Measurements from ENCODE around the gene PTPRK. TPM values are rescaled to one million over a fixed set of nuclear protein-coding genes. Genes with fewer than 3 reads are reported as not detected.
A peak's percentile ranks its signal among the peaks of the same experiment; 100 is the strongest.

Gene PTPRK
- total RNA-seq, 2 experiments from 2014 or later: 0.50 to 0.53 TPM

DNA sequence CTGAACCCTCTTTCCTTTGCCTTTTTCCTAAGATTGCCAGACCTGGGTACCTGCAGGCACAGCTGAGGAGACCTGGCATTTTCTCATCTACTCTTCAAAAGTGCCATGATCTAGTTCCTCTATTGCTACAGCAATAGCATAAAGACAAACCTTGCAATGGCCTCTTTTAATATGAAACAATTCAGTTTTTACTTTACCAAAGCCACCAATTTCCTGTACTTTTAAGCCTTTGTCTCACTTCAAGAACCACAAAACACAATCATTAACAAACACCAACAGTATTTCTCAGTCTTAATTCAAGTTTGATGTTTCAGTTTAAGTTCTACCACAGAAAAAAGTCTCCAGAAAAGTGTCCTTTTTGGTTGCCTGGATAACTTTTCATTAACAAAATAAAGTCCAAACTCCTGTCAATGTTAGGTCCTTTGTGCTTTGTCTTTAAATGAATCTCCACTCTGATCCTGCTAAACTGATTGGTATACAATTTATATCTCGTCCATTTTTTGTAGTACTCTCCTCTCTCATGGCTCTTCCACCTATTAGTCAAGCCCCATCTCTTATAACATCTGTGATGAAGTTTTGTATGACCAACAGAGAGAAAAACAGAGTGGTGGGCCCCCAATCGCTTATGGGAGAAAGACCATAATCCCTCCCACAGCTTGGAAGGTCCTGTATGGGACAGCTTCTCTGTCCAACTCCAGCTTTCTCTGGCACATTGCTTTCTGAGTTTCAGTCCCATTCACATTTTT is 569.1 kb downstream of the PTPRK start:
- no peak for DNase-seq
- CTCF ChIA-PET: interaction anchor here (1.2 to 2.2 kb wide), 4 partner anchors 12 to 98 kb away, joined by 3 to 8 read pairs (median 4); no protein-coding TSS in a partner anchor
- Mint-ChIP-seq H3K27ac (peak overlapping the region; percentile 94), H3K4me3 (peak overlapping the region; percentile 17), H3K36me3 (ENCODE audit: low read depth) (peaks cover 34% of the 10 kb centered on the region), H3K9me3 (peaks cover 22% of the 10 kb centered on the region), H3K4me1 (peaks cover 56% of the 10 kb centered on the region), H3K27me3 (no peaks in the 10 kb centered on the region)
- POLR2A ChIA-PET: interaction anchor here (0.9 to 5.0 kb wide), 16 partner anchors 9 to 96 kb away, joined by 3 to 44 read pairs (median 6); partner anchors contain the start of gene THEMIS

- no peaks in the 10 kb centered on the region for H3K27me3 Mint-ChIP-seq
- peak overlapping the region; percentile 94 for H3K27ac Mint-ChIP-seq
- peaks cover 56% of the 10 kb centered on the region for H3K4me1 Mint-ChIP-seq
- peaks cover 39% of the 10 kb centered on the region for H3K36me3 Mint-ChIP-seq (ENCODE audit: low read depth)
- H3K9me3 Mint-ChIP-seq: peaks cover 24% of the 10 kb centered on the region
- ChIA-PET POLR2A (interaction anchor here (0.9 to 5.0 kb wide), 14 partner anchors 9 to 95 kb away, joined by 3 to 44 read pairs (median 9); partner anchors contain the start of gene THEMIS), CTCF (interaction anchor here (1.1 to 2.2 kb wide), 8 partner anchors 12 to 97 kb away, joined by 3 to 8 read pairs (median 4); partner anchors contain the start of gene THEMIS)
- no peak for DNase-seq
- peak overlapping the region; percentile 17 for H3K4me3 Mint-ChIP-seq
Observed at GRCh38 chr6:127950566-127951145, 569.7 kb downstream of the PTPRK start.

- POLR2A ChIA-PET: interaction anchor here (0.6 to 5.0 kb wide), 10 partner anchors 7 to 55 kb away, joined by 3 to 44 read pairs (median 12); partner anchors contain the start of gene THEMIS
- CTCF ChIA-PET: interaction anchor here (0.7 to 1.8 kb wide), 5 partner anchors 8 to 23 kb away, joined by 3 to 6 read pairs (median 4); no protein-coding TSS in a partner anchor
- H3K36me3 Mint-ChIP-seq (ENCODE audit: low read depth): peaks cover 31% of the 10 kb centered on the region
- H3K4me1 Mint-ChIP-seq: peaks cover 43% of the 10 kb centered on the region
- no peaks in the 10 kb centered on the region for H3K27me3 Mint-ChIP-seq
- H3K9me3 Mint-ChIP-seq: peaks cover 29% of the 10 kb centered on the region
- no peak overlapping the region for H3K4me3 Mint-ChIP-seq
- DNase-seq: no peak
- no peak overlapping the region for H3K27ac Mint-ChIP-seq
Observed at GRCh38 chr6:127949251-127949650, 571.1 kb downstream of the PTPRK start.

DNA sequence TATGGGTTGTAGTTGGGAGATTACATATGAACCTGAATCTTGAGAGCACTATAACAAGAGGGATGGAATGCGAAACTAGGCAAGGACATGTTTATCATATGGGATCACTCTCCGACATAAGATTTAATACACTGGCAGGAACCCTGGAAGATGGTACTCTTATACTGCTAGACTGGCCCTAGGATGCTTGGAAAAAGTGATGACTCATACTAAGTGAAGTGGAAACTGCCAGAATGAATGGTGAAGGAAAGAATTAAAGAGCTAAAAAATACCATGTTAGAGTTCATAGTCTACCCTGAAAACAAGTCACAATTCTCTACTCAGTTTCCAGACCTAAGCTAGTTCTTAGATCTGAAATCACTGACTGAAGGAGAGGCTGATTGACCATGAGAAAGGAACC is 574.0 kb downstream of the PTPRK start:
- ChIA-PET POLR2A (no interaction called here), CTCF (no interaction called here)
- Mint-ChIP-seq H3K36me3 (ENCODE audit: low read depth) (peaks cover 41% of the 10 kb centered on the region), H3K4me1 (peaks cover 23% of the 10 kb centered on the region), H3K9me3 (peaks cover 38% of the 10 kb centered on the region), H3K27ac (no peak overlapping the region), H3K27me3 (no peaks in the 10 kb centered on the region), H3K4me3 (no peak overlapping the region)
- no peak for DNase-seq

GRCh38 chr6:127945434-127946097 is 574.8 kb downstream of the PTPRK start:
- no peak for DNase-seq
- Mint-ChIP-seq H3K27me3 (no peaks in the 10 kb centered on the region), H3K9me3 (peaks cover 38% of the 10 kb centered on the region), H3K4me1 (peaks cover 14% of the 10 kb centered on the region), H3K27ac (no peak overlapping the region), H3K4me3 (no peak overlapping the region), H3K36me3 (ENCODE audit: low read depth) (peaks cover 38% of the 10 kb centered on the region)
- POLR2A ChIA-PET: no interaction called here
- CTCF ChIA-PET: no interaction called here

- Mint-ChIP-seq H3K4me3 (no peak overlapping the region), H3K27me3 (no peaks in the 10 kb centered on the region), H3K27ac (no peak overlapping the region), H3K4me1 (peaks cover 33% of the 10 kb centered on the region), H3K9me3 (peaks cover 16% of the 10 kb centered on the region), H3K36me3 (ENCODE audit: low read depth) (peaks cover 18% of the 10 kb centered on the region)
- DNase-seq: no peak
- ChIA-PET POLR2A (interaction anchor here (1.2 to 3.5 kb wide), 4 partner anchors 10 to 33 kb away, joined by 3 to 16 read pairs (median 4); no protein-coding TSS in a partner anchor), CTCF (interaction anchor here (1.2 kb wide), 1 partner anchor 8 kb away, joined by 3 read pairs; no protein-coding TSS in a partner anchor)
Observed at GRCh38 chr6:127941228-127941627, 579.2 kb downstream of the PTPRK start.

DNA sequence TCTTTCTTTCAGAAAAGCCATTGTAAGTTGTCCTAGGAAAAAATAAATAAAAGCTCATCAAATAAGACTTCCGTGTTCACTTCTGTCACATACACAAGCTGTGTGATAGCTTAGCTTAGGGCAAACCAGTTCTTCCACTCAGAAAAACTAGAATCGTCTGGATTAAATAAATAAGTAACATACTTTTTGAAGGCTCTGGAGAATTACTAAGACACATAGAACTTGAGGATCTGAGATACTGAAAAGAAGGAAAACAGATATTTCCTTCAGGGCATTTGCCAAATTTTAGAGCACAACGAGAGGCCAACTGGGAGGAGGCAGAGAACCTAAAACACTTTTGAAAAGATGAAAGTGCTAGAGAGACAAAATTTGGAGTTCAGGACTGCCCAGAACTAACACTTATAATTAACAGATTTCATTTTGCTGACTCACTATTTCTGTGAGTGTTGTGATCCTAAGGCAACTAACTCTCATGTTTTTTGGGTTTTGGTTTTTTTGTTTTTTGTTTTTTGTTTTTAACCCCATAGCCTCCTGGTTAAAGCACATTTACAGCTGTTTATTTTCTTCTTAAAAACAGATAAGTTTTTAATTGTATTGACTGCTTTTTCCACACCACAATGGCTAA is 580.8 kb downstream of the PTPRK start:
- ChIA-PET POLR2A (interaction anchor here (1.0 to 3.5 kb wide), 6 partner anchors 10 to 39 kb away, joined by 3 to 12 read pairs (median 5); partner anchors contain the start of gene THEMIS), CTCF (interaction anchor here (0.7 to 2.6 kb wide), 4 partner anchors 12 to 218 kb away, joined by 3 to 8 read pairs (median 4); no protein-coding TSS in a partner anchor)
- Mint-ChIP-seq H3K4me3 (no peak overlapping the region), H3K27ac (peak overlapping the region; percentile 21), H3K4me1 (peaks cover 42% of the 10 kb centered on the region), H3K27me3 (no peaks in the 10 kb centered on the region), H3K36me3 (ENCODE audit: low read depth) (peaks cover 18% of the 10 kb centered on the region), H3K9me3 (peaks cover 9% of the 10 kb centered on the region)
- no peak for DNase-seq

- DNase-seq: no peak
- ChIA-PET POLR2A (interaction anchor here (1.0 to 3.5 kb wide), 6 partner anchors 11 to 38 kb away, joined by 3 to 12 read pairs (median 5); partner anchors contain the start of gene THEMIS), CTCF (interaction anchor here (0.7 to 2.6 kb wide), 4 partner anchors 12 to 219 kb away, joined by 3 to 8 read pairs (median 4); no protein-coding TSS in a partner anchor)
- Mint-ChIP-seq H3K27me3 (no peaks in the 10 kb centered on the region), H3K4me1 (peaks cover 50% of the 10 kb centered on the region), H3K4me3 (no peak overlapping the region), H3K27ac (peak overlapping the region; percentile 65), H3K36me3 (ENCODE audit: low read depth) (peaks cover 20% of the 10 kb centered on the region), H3K9me3 (peaks cover 10% of the 10 kb centered on the region)
Observed at GRCh38 chr6:127938701-127939100, 581.7 kb downstream of the PTPRK start.

- no peak overlapping the region for H3K27ac Mint-ChIP-seq
- H3K27me3 Mint-ChIP-seq: no peaks in the 10 kb centered on the region
- ChIA-PET CTCF (interaction anchor here (1.2 to 2.6 kb wide), 2 partner anchors 13 to 31 kb away, joined by 3 to 8 read pairs; no protein-coding TSS in a partner anchor), POLR2A (interaction anchor here (2.1 to 4.4 kb wide), 4 partner anchors 13 to 37 kb away, joined by 9 to 47 read pairs (median 14); partner anchors contain the start of gene THEMIS)
- H3K36me3 Mint-ChIP-seq (ENCODE audit: low read depth): peaks cover 23% of the 10 kb centered on the region
- H3K4me1 Mint-ChIP-seq: peaks cover 60% of the 10 kb centered on the region
- DNase-seq: no peak
- H3K4me3 Mint-ChIP-seq: no peak overlapping the region
- H3K9me3 Mint-ChIP-seq: peaks cover 13% of the 10 kb centered on the region
Observed at GRCh38 chr6:127937747-127938146, 582.7 kb downstream of the PTPRK start.

GRCh38 chr6:127937102-127937501 is 583.3 kb downstream of the PTPRK start:
- H3K9me3 Mint-ChIP-seq: peaks cover 16% of the 10 kb centered on the region
- H3K27ac Mint-ChIP-seq: no peak overlapping the region
- H3K36me3 Mint-ChIP-seq (ENCODE audit: low read depth): peaks cover 24% of the 10 kb centered on the region
- DNase-seq: no peak
- ChIA-PET CTCF (interaction anchor here (0.8 kb wide), 1 partner anchor 29 kb away, joined by 3 read pairs; no protein-coding TSS in a partner anchor), POLR2A (interaction anchor here (2.1 to 4.4 kb wide), 5 partner anchors 14 to 37 kb away, joined by 9 to 55 read pairs (median 15); partner anchors contain the start of gene THEMIS)
- no peaks in the 10 kb centered on the region for H3K27me3 Mint-ChIP-seq
- H3K4me3 Mint-ChIP-seq: no peak overlapping the region
- peaks cover 62% of the 10 kb centered on the region for H3K4me1 Mint-ChIP-seq

- DNase-seq: no peak
- Mint-ChIP-seq H3K9me3 (peaks cover 16% of the 10 kb centered on the region), H3K4me3 (peak overlapping the region; percentile 61), H3K4me1 (peaks cover 62% of the 10 kb centered on the region), H3K36me3 (ENCODE audit: low read depth) (peaks cover 32% of the 10 kb centered on the region), H3K27ac (peak overlapping the region; percentile 98), H3K27me3 (no peaks in the 10 kb centered on the region)
- ChIA-PET CTCF (interaction anchor here (1.0 to 2.0 kb wide), 11 partner anchors 9 to 79 kb away, joined by 3 to 15 read pairs (median 6); partner anchors contain the start of gene THEMIS), POLR2A (interaction anchor here (0.6 to 4.4 kb wide), 21 partner anchors 9 to 367 kb away, joined by 3 to 55 read pairs (median 9); partner anchors contain the start of gene THEMIS)
Observed at GRCh38 chr6:127934956-127935355, 585.4 kb downstream of the PTPRK start.

Measured in activated CD4-positive, alpha-beta memory T cell treated with anti-CD3 and anti-CD28 coated beads, Interleukin-2, amount 10 ng/mL, durations not matched to agents 7 days and 5 days (primary cell).